ENCODE results near the gene PAQR7. TPM values are rescaled to one million over a fixed set of nuclear protein-coding genes. Genes with fewer than 3 reads are reported as not detected.

The PAQR7 gene
- total RNA-seq, 1 experiment from 2014 or later: 4.4 TPM

GRCh38 chr1:25820247-25821111, 55.0 kb downstream of the PAQR7 start:
- peak overlapping the region; percentile 79 for H3K4me3 Mint-ChIP-seq (ENCODE audit: unreplicated experiment)
- H3K9me3 Mint-ChIP-seq (ENCODE audit: unreplicated experiment): no peaks in the 10 kb centered on the region
- intact Hi-C loops (cut with micrococcal nuclease): loop anchor here (1.0 to 5.0 kb wide), 4 partner anchors 38 to 177 kb away; partner anchors contain the start of genes AUNIP and PAFAH2
- BruUV-seq (replicated peaks): no TSS peak
- CTCF ChIA-PET: interaction anchor here (0.6 to 1.7 kb wide), 8 partner anchors 10 to 650 kb away, joined by 3 to 10 read pairs (median 3); partner anchors contain the start of gene PAFAH2
- peak overlapping the region; percentile 89 for H3K27ac Mint-ChIP-seq (ENCODE audit: low read depth, unreplicated experiment)
- H3K36me3 Mint-ChIP-seq (ENCODE audit: insufficient read depth, unreplicated experiment): peaks cover 8% of the 10 kb centered on the region
- TF ChIP-seq CTCF (IDR thresholded peaks at IDR 0.05; ENCODE audit: unreplicated experiment): no peak
- POLR2A ChIA-PET: interaction anchor here (0.6 to 4.9 kb wide), 31 partner anchors 10 to 588 kb away, joined by 3 to 46 read pairs (median 6); partner anchors contain the start of genes AUNIP, MACO1, PAFAH2 and PAQR7
- DNase-seq (ENCODE audit: unreplicated experiment): peak; percentile 73
- no peaks in the 10 kb centered on the region for H3K27me3 Mint-ChIP-seq (ENCODE audit: insufficient read depth, unreplicated experiment)
- H3K4me1 Mint-ChIP-seq (ENCODE audit: insufficient read depth, unreplicated experiment): peaks cover 33% of the 10 kb centered on the region

DNA sequence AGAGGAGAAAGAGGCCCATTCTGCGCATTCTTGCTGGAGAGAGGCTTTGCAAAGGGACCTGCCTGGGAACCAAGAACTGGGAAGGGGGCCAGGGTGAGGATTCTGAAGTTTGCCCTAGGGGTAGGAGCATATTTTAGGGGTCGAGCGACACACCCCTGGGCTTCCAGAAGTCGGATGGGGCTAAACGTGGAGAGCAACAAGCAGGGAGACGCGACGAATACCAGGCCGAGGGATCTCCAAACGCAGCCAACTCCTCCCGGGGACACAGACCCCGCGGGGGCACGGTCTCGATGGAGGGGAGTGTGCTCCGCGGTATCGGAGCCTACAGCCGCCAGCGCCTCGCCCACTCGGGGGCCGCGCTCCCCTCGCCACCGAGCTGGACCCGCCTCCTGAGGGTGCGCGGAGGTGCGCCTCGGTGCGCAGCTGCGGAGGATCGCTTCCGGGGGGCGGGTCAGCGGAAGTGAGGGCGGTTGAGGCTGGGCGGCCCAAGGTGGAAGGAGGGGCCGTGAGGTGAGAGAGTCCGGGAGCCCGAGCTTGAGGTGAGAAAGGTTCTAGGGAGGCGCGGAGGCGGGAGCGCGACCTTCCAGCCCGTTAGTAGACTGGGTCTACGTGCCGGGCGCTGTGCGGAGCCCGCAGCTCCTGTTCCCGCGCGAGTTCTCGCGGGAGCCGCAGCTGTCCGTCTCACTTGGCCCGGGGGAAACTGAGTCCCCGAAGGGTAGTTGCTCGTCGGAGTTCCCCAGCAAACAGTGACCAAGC, 55.8 kb downstream of the PAQR7 start, which contains the start of gene MTFR1L:
Gene MTFR1L (plus strand): TSS at position 464 of the 756 bp plus-strand sequence. CDS start 3,151 bp downstream, outside the sequence.
- TF ChIP-seq CTCF (IDR thresholded peaks at IDR 0.05; ENCODE audit: unreplicated experiment): no peak
- peaks cover 33% of the 10 kb centered on the region for H3K4me1 Mint-ChIP-seq (ENCODE audit: insufficient read depth, unreplicated experiment)
- peak; percentile 88 for DNase-seq (ENCODE audit: unreplicated experiment)
- no peaks in the 10 kb centered on the region for H3K27me3 Mint-ChIP-seq (ENCODE audit: insufficient read depth, unreplicated experiment)
- peaks cover 4% of the 10 kb centered on the region for H3K36me3 Mint-ChIP-seq (ENCODE audit: insufficient read depth, unreplicated experiment)
- ChIA-PET CTCF (interaction anchor here (0.6 to 1.7 kb wide), 9 partner anchors 10 to 650 kb away, joined by 3 to 10 read pairs (median 3); partner anchors contain the start of gene PAFAH2), POLR2A (interaction anchor here (0.6 to 4.9 kb wide), 38 partner anchors 9 to 587 kb away, joined by 3 to 46 read pairs (median 5); partner anchors contain the start of genes AUNIP, MACO1, PAFAH2 and PAQR7)
- intact Hi-C loops (cut with micrococcal nuclease): loop anchor here (1.0 to 5.0 kb wide), 4 partner anchors 39 to 178 kb away; partner anchors contain the start of genes AUNIP and PAFAH2
- no peaks in the 10 kb centered on the region for H3K9me3 Mint-ChIP-seq (ENCODE audit: unreplicated experiment)
- peak within 1 kb of the TSS; percentile 79 for H3K4me3 Mint-ChIP-seq (ENCODE audit: unreplicated experiment)
- peak within 1 kb of the TSS; percentile 89 for H3K27ac Mint-ChIP-seq (ENCODE audit: low read depth, unreplicated experiment)
- no TSS peak for BruUV-seq (replicated peaks)

DNA sequence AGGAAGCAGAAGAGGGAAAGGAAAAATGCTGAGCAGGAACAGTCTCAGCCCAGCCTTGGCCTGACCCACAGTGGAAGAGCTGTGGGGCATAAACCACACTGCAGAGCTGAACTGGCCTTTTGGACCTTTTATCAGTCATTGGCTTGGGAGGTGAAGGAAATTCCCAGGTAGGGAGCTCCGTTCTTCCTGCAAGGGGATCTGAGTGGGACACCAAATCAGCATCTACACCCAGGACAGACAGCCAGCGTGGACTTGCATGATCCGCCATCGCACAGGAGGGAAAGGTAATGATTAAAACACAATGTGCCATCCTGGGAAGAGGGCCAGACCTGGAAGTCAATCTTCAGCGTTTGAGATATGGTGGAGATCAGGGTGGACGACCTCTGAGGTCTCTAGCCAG, 56.9 kb downstream of the PAQR7 start:
- intact Hi-C loops (cut with micrococcal nuclease): no loop called here
- BruUV-seq (replicated peaks): no TSS peak
- Mint-ChIP-seq H3K27me3 (ENCODE audit: insufficient read depth, unreplicated experiment) (no peaks in the 10 kb centered on the region), H3K36me3 (ENCODE audit: insufficient read depth, unreplicated experiment) (peaks cover 6% of the 10 kb centered on the region), H3K4me1 (ENCODE audit: insufficient read depth, unreplicated experiment) (peaks cover 28% of the 10 kb centered on the region), H3K27ac (ENCODE audit: low read depth, unreplicated experiment) (peak overlapping the region; percentile 89), H3K9me3 (ENCODE audit: unreplicated experiment) (no peaks in the 10 kb centered on the region), H3K4me3 (ENCODE audit: unreplicated experiment) (peak overlapping the region; percentile 79)
- DNase-seq (ENCODE audit: unreplicated experiment): no peak
- no peak for TF ChIP-seq CTCF (IDR thresholded peaks at IDR 0.05; ENCODE audit: unreplicated experiment)
- ChIA-PET POLR2A (interaction anchor here (0.6 to 4.9 kb wide), 17 partner anchors 11 to 586 kb away, joined by 3 to 46 read pairs (median 4); partner anchors contain the start of genes PAFAH2, PAQR7, SELENON and SYF2), CTCF (interaction anchor here (0.9 to 1.0 kb wide), 3 partner anchors 9 to 245 kb away, joined by 3 to 4 read pairs (median 3); no protein-coding TSS in a partner anchor)

Measured in MCF 10A (cell line).